PC-3 (cell line): ENCODE measurements around the gene SH3D21. TPM values are rescaled to one million over a fixed set of nuclear protein-coding genes. Genes with fewer than 3 reads are reported as not detected.

Source experiments
- ATAC-seq: fragments of 200-7000 bp; cut with Tn5 transposase; 2 replicates; pipeline ENCODE4 v1.9.1; 2020; ENCODE audit warnings: mild to moderate bottlenecking, moderate library complexity
- BruUV-seq: library from RNA; stranded (reverse); fragments of 400-500 nt; replicated peaks from 2 replicates; lab custom pipeline; 2021; lab: Mats Ljungman, UMichigan
- CTCF ChIA-PET: fragments of 300-600 bp; sonication (Branson Sonifier 250); formaldehyde crosslinking; loops from one replicate; lab custom pipeline; 2022; ENCODE audit warnings: antibody characterized with exemption; lab: Charles Lee
- POLR2A ChIA-PET: fragments of 300-600 bp; sonication (Branson Sonifier 250); formaldehyde crosslinking; loops from one replicate; lab custom pipeline; 2022; ENCODE audit warnings: antibody characterized with exemption; ENCODE audit not compliant: unreplicated experiment; lab: Charles Lee
- DNase-seq: peaks from one replicate; pipeline ENCODE4 v3.0.0-alpha.2; 2015
- H2AFZ ChIP-seq: fragments of 300-600 bp; sonication (generic); 2 replicates; pipeline ENCODE4 v1.6.0; 2016; ENCODE audit warnings: antibody characterized with exemption, low read length
- H3F3A ChIP-seq: fragments of 300-600 bp; sonication (generic); one replicate; pipeline ENCODE4 v1.6.0; 2017; ENCODE audit warnings: antibody characterized with exemption, low read length, control low read depth, mild to moderate bottlenecking; ENCODE audit not compliant: unreplicated experiment
- H3K27ac ChIP-seq: fragments of 300-600 bp; sonication (generic); 2 replicates; pipeline ENCODE4 v1.5.1; 2016; ENCODE audit warnings: mild to moderate bottlenecking, low read length
- H3K27me3 ChIP-seq: fragments of 300-600 bp; sonication (generic); 2 replicates; pipeline ENCODE4 v1.6.1; 2016; ENCODE audit warnings: low read length, mixed read lengths
- H3K36me3 ChIP-seq: fragments of 300-600 bp; sonication (generic); 2 replicates; pipeline ENCODE4 v1.6.1; 2016; ENCODE audit warnings: low read depth, mixed run types, low read length, mixed read lengths
- H3K4me1 ChIP-seq: fragments of 300-600 bp; sonication (generic); 2 replicates; pipeline ENCODE4 v1.5.1; 2016; ENCODE audit warnings: low read length; ENCODE audit not compliant: insufficient read depth
- H3K4me2 ChIP-seq: fragments of 300-600 bp; sonication (generic); 2 replicates; pipeline ENCODE4 v1.6.0; 2016; ENCODE audit warnings: low read length
- H3K4me3 ChIP-seq: fragments of 300-600 bp; sonication (generic); 2 replicates; pipeline ENCODE4 v1.5.1; 2016; ENCODE audit warnings: mild to moderate bottlenecking, low read length, mixed read lengths
- H3K79me2 ChIP-seq: fragments of 300-600 bp; sonication (generic); 2 replicates; pipeline ENCODE4 v1.6.1; 2017; ENCODE audit warnings: low read length, mixed read lengths
- H3K9ac ChIP-seq: fragments of 300-600 bp; sonication (generic); 2 replicates; pipeline ENCODE4 v1.6.0; 2016; ENCODE audit warnings: mild to moderate bottlenecking, low read length
- H3K9me2 ChIP-seq: fragments of 300-600 bp; sonication (generic); replicated peaks from 2 replicates; pipeline ENCODE4 v1.6.1; 2016; ENCODE audit warnings: mixed run types, low read length, mixed read lengths
- H3K9me3 ChIP-seq: fragments of 300-600 bp; sonication (generic); 2 replicates; pipeline ENCODE4 v1.6.1; 2016; ENCODE audit warnings: low read length, mixed read lengths
- H4K20me1 ChIP-seq: fragments of 300-600 bp; sonication (generic); 2 replicates; pipeline ENCODE4 v1.6.1; 2016; ENCODE audit warnings: low read length, mixed read lengths
- EZH2 ChIP-seq: fragments of 300-600 bp; sonication (generic); IDR thresholded peaks from one replicate; pipeline ENCODE4 v1.6.1; 2017; ENCODE audit warnings: antibody characterized with exemption, mild to moderate bottlenecking, low read length; ENCODE audit not compliant: unreplicated experiment
- EZH2phosphoT487 ChIP-seq: fragments of 300-600 bp; sonication (generic); IDR thresholded peaks from 2 replicates; pipeline ENCODE4 v1.6.1; 2018; ENCODE audit warnings: mild to moderate bottlenecking, antibody characterized with exemption, low read length, borderline replicate concordance
- intact Hi-C: fragments of 100-400 bp; cut with micrococcal nuclease; formaldehyde crosslinking; loops from 2 replicates; pipeline ENCODE4 v1.9.0; 2023
- total RNA-seq: library from RNA; depleted of rRNA; stranded (reverse); fragments of >200 nt; gene quantifications from 2 replicates; pipeline ENCODE4 v1.2.3, GENCODE V29; 2014
- TF ChIP-seq, protein P1 (sequence below): fragments of 300-600 bp; sonication (generic); conservative IDR thresholded peaks from 2 replicates; pipeline ENCODE4 v1.5.1; 2017; ENCODE audit warnings: antibody characterized with exemption, low read depth, mild to moderate bottlenecking, low read length

The SH3D21 gene
- total RNA-seq, 1 experiment from 2014 or later: 11.3 TPM

DNA sequence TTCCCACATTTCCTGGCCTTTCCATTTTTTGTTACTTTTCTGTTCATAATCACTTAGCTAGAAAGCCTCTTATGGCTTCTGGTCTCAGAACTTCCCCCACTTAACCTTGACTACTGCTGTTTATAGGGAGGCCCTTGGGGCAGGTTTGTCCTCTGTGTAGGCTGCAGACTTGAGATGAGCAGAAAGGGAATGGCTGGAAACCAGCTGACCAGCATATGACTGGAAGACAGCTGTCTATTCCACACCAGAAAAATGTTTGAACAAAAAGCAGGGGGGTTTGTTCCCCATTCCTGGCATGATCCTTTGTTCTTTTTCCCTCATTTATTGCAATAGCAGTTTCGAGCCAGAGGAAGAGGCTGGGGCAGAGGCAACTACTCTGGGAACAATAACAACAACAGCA lies 4.9 kb upstream of the SH3D21 start:
- DNase-seq: no peak
- Histone ChIP-seq H3K9ac (peak overlapping the region; percentile 47), H3K79me2 (peaks cover 15% of the 10 kb centered on the region), H3K27me3 (no peaks in the 10 kb centered on the region), H3K27ac (peak overlapping the region; percentile 86), H3K9me2 (no peaks in the 10 kb centered on the region), H2AFZ (no peak overlapping the region), H3K4me3 (no peak overlapping the region), H3K4me2 (peak overlapping the region; percentile 68), H3K36me3 (peaks cover 46% of the 10 kb centered on the region), H3K9me3 (no peaks in the 10 kb centered on the region), H4K20me1 (0 out of 2 replicates have a peak, but pooled peaks cover 4% of the 10 kb centered on the region), H3F3A (peaks cover 11% of the 10 kb centered on the region), H3K4me1 (peaks cover 39% of the 10 kb centered on the region)
- BruUV-seq: no TSS peak
- POLR2A ChIA-PET: no interaction called here
- no peak for ATAC-seq
- TF ChIP-seq, protein P1, sequence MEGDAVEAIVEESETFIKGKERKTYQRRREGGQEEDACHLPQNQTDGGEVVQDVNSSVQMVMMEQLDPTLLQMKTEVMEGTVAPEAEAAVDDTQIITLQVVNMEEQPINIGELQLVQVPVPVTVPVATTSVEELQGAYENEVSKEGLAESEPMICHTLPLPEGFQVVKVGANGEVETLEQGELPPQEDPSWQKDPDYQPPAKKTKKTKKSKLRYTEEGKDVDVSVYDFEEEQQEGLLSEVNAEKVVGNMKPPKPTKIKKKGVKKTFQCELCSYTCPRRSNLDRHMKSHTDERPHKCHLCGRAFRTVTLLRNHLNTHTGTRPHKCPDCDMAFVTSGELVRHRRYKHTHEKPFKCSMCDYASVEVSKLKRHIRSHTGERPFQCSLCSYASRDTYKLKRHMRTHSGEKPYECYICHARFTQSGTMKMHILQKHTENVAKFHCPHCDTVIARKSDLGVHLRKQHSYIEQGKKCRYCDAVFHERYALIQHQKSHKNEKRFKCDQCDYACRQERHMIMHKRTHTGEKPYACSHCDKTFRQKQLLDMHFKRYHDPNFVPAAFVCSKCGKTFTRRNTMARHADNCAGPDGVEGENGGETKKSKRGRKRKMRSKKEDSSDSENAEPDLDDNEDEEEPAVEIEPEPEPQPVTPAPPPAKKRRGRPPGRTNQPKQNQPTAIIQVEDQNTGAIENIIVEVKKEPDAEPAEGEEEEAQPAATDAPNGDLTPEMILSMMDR: no peak
- TF ChIP-seq EZH2 (no peak), EZH2phosphoT487 (no peak)
- CTCF ChIA-PET: no interaction called here
- intact Hi-C loops: loop anchor here (2.0 kb wide), 1 partner anchor 76 kb away; the partner anchor contains the start of gene THRAP3

GRCh38 chr1:36303244-36303643 lies 2.9 kb upstream of the SH3D21 start:
- TF ChIP-seq EZH2phosphoT487 (no peak), EZH2 (no peak)
- TF ChIP-seq, protein P1: no peak
- Histone ChIP-seq H2AFZ (no peak overlapping the region), H3K4me1 (peaks cover 40% of the 10 kb centered on the region), H3K9ac (no peak overlapping the region), H3K4me2 (no peak overlapping the region), H3K4me3 (no peak overlapping the region), H3K27me3 (no peaks in the 10 kb centered on the region), H3K9me2 (no peaks in the 10 kb centered on the region), H4K20me1 (0 out of 2 replicates have a peak, but pooled peaks cover 4% of the 10 kb centered on the region), H3K36me3 (peaks cover 34% of the 10 kb centered on the region), H3F3A (peaks cover 11% of the 10 kb centered on the region), H3K27ac (no peak overlapping the region), H3K79me2 (peaks cover 25% of the 10 kb centered on the region), H3K9me3 (no peaks in the 10 kb centered on the region)
- ChIA-PET POLR2A (no interaction called here), CTCF (no interaction called here)
- ATAC-seq (no peak), DNase-seq (no peak)
- BruUV-seq: no TSS peak
- intact Hi-C loops: no loop called here

- 0 out of 2 replicates have a peak, but pooled peaks cover 4% of the 10 kb centered on the region for H4K20me1 ChIP-seq
- POLR2A ChIA-PET: no interaction called here
- DNase-seq: no peak
- no peak for ATAC-seq
- intact Hi-C loops: no loop called here
- peaks cover 30% of the 10 kb centered on the region for H3K36me3 ChIP-seq
- TF ChIP-seq EZH2phosphoT487: no peak
- TF ChIP-seq, protein P1: no peak
- TF ChIP-seq EZH2: no peak
- CTCF ChIA-PET: interaction anchor here (0.6 kb wide), 1 partner anchor 747 kb away, joined by 4 read pairs; the partner anchor contains the start of gene KIAA0319L
- H3K9me2 ChIP-seq: no peaks in the 10 kb centered on the region
- H3F3A ChIP-seq: peaks cover 11% of the 10 kb centered on the region
- no peak overlapping the region for H3K27ac ChIP-seq
- no peaks in the 10 kb centered on the region for H3K9me3 ChIP-seq
- no peak overlapping the region for H3K4me3 ChIP-seq
- no peak overlapping the region for H2AFZ ChIP-seq
- no peak overlapping the region for H3K4me2 ChIP-seq
- BruUV-seq: no TSS peak
- no peaks in the 10 kb centered on the region for H3K27me3 ChIP-seq
- peaks cover 40% of the 10 kb centered on the region for H3K4me1 ChIP-seq
- no peak overlapping the region for H3K9ac ChIP-seq
- peaks cover 28% of the 10 kb centered on the region for H3K79me2 ChIP-seq
Measured at GRCh38 chr1:36303650-36304360, 2.4 kb upstream of the SH3D21 start.
